Smooth muscle cell (in vitro differentiated cells): ENCODE data around the gene NME4. TPM values are rescaled to one million over a fixed set of nuclear protein-coding genes. Genes with fewer than 3 reads are reported as not detected.

Experiments used
- DNase-seq: peaks from one replicate; lab custom pipeline; 2025; ENCODE audit not compliant: unreplicated experiment; lab: John Stamatoyannopoulos, UW
- H2AFZ ChIP-seq: fragments of 200-600 bp; sonication (generic); 2 replicates; pipeline ENCODE4 v1.6.0; 2016; ENCODE audit warnings: antibody characterized with exemption, low read depth, mild to moderate bottlenecking
- H3F3A ChIP-seq: fragments of 200-600 bp; sonication (generic); 2 replicates; pipeline ENCODE4 v1.6.0; 2017; ENCODE audit warnings: antibody characterized with exemption, low read depth
- H3K27ac ChIP-seq: fragments of 200-600 bp; sonication (generic); 2 replicates; pipeline ENCODE4 v1.5.1; 2016; ENCODE audit warnings: low read depth, mild to moderate bottlenecking
- H3K27me3 ChIP-seq: fragments of 200-600 bp; sonication (generic); 2 replicates; pipeline ENCODE4 v1.6.1; 2016; ENCODE audit warnings: low read depth, mild to moderate bottlenecking
- H3K36me3 ChIP-seq: fragments of 200-600 bp; sonication (generic); 2 replicates; pipeline ENCODE4 v1.5.1; 2016; ENCODE audit warnings: low read depth
- H3K4me1 ChIP-seq: fragments of 200-600 bp; sonication (generic); 2 replicates; pipeline ENCODE4 v1.5.1; 2016; ENCODE audit warnings: low read depth
- H3K4me2 ChIP-seq: fragments of 200-600 bp; sonication (generic); 2 replicates; pipeline ENCODE4 v1.6.0; 2016; ENCODE audit warnings: mild to moderate bottlenecking
- H3K4me3 ChIP-seq: fragments of 200-600 bp; sonication (generic); 2 replicates; pipeline ENCODE4 v1.5.1; 2016; ENCODE audit warnings: mild to moderate bottlenecking
- H3K79me2 ChIP-seq: fragments of 200-600 bp; sonication (generic); 2 replicates; pipeline ENCODE4 v1.6.0; 2016; ENCODE audit warnings: low read depth, mild to moderate bottlenecking
- H3K9ac ChIP-seq: fragments of 200-600 bp; sonication (generic); 2 replicates; pipeline ENCODE4 v1.6.0; 2016; ENCODE audit warnings: low read depth
- H3K9me3 ChIP-seq: fragments of 200-600 bp; sonication (generic); replicated peaks from 2 replicates; pipeline ENCODE4 v1.5.1; 2016; ENCODE audit warnings: low read depth
- H4K20me1 ChIP-seq: fragments of 200-600 bp; sonication (generic); 2 replicates; pipeline ENCODE4 v1.6.0; 2016; ENCODE audit warnings: low read depth
- WGBS: methylation state at CpG from one replicate; pipeline ENCODE4 v1.1.7; 2016; ENCODE audit warnings: low lambda C conversion rate; 5-methylcytosine and 5-hydroxymethylcytosine counted together
- polyA plus RNA-seq: library from polyadenylated mRNA; unstranded; fragments of >200 nt; fragmentation: Nextera tagmentation; extraction: Ambion mirVana; gene quantifications from 2 replicates; pipeline ENCODE4 v1.2.1, GENCODE V29; 2016
- total RNA-seq: library from RNA; depleted of rRNA; stranded (reverse); fragments of >200 nt; gene quantifications from 2 replicates; pipeline ENCODE4 v1.2.3, GENCODE V29; 2014
- TF ChIP-seq, protein P1 (sequence below): fragments of 200-600 bp; sonication (generic); IDR thresholded peaks from 2 replicates; pipeline ENCODE4 v1.5.1; 2017; ENCODE audit warnings: borderline replicate concordance, mild to moderate bottlenecking, antibody characterized with exemption; ENCODE audit not compliant: insufficient read depth, poor library complexity, severe bottlenecking

The NME4 gene
- total and polyA plus RNA-seq, 2 experiments from 2014 or later, result 218 to 523 TPM

- DNase-seq, result no peak
- no peaks in the 10 kb centered on the region for H3K9me3 ChIP-seq
- H3K4me2 ChIP-seq, result no peak overlapping the region
- H4K20me1 ChIP-seq, result no peaks in the 10 kb centered on the region
- H3K4me3 ChIP-seq, result no peak overlapping the region
- H3K36me3 ChIP-seq, result no peaks in the 10 kb centered on the region
- 96% methylated on average over 10 of the region's 10 CpGs for WGBS
- no peak overlapping the region for H2AFZ ChIP-seq
- no peak overlapping the region for H3K27ac ChIP-seq
- peaks cover 8% of the 10 kb centered on the region for H3K4me1 ChIP-seq
- peaks cover 2% of the 10 kb centered on the region for H3K79me2 ChIP-seq
- H3K27me3 ChIP-seq, result no peaks in the 10 kb centered on the region
- no peaks in the 10 kb centered on the region for H3F3A ChIP-seq
- TF ChIP-seq, protein P1, sequence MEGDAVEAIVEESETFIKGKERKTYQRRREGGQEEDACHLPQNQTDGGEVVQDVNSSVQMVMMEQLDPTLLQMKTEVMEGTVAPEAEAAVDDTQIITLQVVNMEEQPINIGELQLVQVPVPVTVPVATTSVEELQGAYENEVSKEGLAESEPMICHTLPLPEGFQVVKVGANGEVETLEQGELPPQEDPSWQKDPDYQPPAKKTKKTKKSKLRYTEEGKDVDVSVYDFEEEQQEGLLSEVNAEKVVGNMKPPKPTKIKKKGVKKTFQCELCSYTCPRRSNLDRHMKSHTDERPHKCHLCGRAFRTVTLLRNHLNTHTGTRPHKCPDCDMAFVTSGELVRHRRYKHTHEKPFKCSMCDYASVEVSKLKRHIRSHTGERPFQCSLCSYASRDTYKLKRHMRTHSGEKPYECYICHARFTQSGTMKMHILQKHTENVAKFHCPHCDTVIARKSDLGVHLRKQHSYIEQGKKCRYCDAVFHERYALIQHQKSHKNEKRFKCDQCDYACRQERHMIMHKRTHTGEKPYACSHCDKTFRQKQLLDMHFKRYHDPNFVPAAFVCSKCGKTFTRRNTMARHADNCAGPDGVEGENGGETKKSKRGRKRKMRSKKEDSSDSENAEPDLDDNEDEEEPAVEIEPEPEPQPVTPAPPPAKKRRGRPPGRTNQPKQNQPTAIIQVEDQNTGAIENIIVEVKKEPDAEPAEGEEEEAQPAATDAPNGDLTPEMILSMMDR, result no peak
- no peak overlapping the region for H3K9ac ChIP-seq
These were observed 30.5 kb upstream of the NME4 start for GRCh38 chr16:366476-366875.

GRCh38 chr16:367333-367903 lies 29.6 kb upstream of the NME4 start:
- no peak overlapping the region for H3K27ac ChIP-seq
- H3K79me2 ChIP-seq, result peaks cover 2% of the 10 kb centered on the region
- WGBS, result 97% methylated on average over 15 of the region's 18 CpGs
- TF ChIP-seq, protein P1, result no peak
- no peaks in the 10 kb centered on the region for H3K27me3 ChIP-seq
- H3K9me3 ChIP-seq, result no peaks in the 10 kb centered on the region
- no peaks in the 10 kb centered on the region for H3F3A ChIP-seq
- H3K4me2 ChIP-seq, result no peak overlapping the region
- no peak overlapping the region for H3K4me3 ChIP-seq
- DNase-seq, result no peak
- H2AFZ ChIP-seq, result no peak overlapping the region
- no peaks in the 10 kb centered on the region for H3K36me3 ChIP-seq
- H3K9ac ChIP-seq, result no peak overlapping the region
- no peaks in the 10 kb centered on the region for H4K20me1 ChIP-seq
- H3K4me1 ChIP-seq, result peaks cover 8% of the 10 kb centered on the region

DNA sequence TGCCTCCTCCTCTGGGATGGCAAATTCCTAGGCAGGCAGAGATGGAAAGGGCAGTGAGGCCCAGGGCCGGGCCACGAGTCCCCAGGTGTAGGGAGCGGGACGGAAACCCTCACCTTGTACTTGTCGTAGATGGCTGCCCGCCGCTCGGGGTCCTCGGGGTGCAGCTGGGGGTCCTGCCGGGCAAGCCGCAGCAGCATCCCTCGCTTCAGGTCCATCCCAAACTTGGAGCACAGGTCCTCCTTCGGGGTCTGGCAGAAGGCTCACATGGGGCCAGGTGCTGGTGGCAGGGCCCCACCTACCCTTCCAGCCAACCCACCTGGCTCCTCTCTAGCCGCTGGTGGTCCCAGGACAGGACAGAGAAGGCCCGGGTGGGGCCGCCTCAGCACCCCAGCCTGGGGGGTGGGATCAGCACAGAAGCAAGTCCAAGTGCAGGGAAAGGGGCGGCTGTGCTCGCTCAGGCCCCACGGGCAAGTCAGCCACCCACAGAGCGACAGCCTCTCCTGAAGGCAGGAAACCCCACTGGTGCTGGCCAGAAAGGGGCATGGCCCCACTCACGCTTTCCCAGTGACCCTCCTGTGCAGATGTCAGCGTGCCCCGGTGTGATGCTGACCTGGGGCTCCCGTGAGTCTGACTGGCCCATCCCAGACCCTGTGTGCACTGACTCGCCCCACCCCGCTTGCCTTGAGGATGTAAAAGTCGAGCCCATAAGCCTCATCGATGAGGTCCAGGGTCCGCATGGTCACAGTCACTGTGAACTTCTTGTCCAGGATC lies 28.4 kb upstream of the NME4 start:
- no peaks in the 10 kb centered on the region for H3K27me3 ChIP-seq
- H3K36me3 ChIP-seq, result no peaks in the 10 kb centered on the region
- H3K4me3 ChIP-seq, result no peak overlapping the region
- H3K9me3 ChIP-seq, result no peaks in the 10 kb centered on the region
- 97% methylated on average over 29 of the region's 29 CpGs for WGBS
- no peak overlapping the region for H2AFZ ChIP-seq
- DNase-seq, result no peak
- H3K79me2 ChIP-seq, result peaks cover 2% of the 10 kb centered on the region
- H4K20me1 ChIP-seq, result no peaks in the 10 kb centered on the region
- H3F3A ChIP-seq, result no peaks in the 10 kb centered on the region
- no peak overlapping the region for H3K4me2 ChIP-seq
- H3K4me1 ChIP-seq, result peaks cover 8% of the 10 kb centered on the region
- H3K9ac ChIP-seq, result no peak overlapping the region
- H3K27ac ChIP-seq, result no peak overlapping the region
- TF ChIP-seq, protein P1, result no peak
